GM12872 (cell line): ENCODE measurements around the gene WDR93.

Source experiments
- CTCF ChIP-seq: IDR thresholded peaks from 3 replicates; pipeline ENCODE4 v1.5.1; 2011; ENCODE audit warnings: low read depth, mild to moderate bottlenecking, low read length, moderate library complexity; ENCODE audit not compliant: insufficient read depth

The WDR93 gene

GRCh38 chr15:89749951-89750559 is 59.4 kb downstream of the WDR93 start:
- no peak for TF ChIP-seq CTCF

GRCh38 chr15:89750560-89751542 is 60.2 kb downstream of the WDR93 start, which contains the start of gene MESP1:
Gene MESP1 (minus strand): TSS chr15:89751249. CDS start chr15:89751231, 18 bp downstream.
- TF ChIP-seq CTCF, result peak; percentile 78

- TF ChIP-seq CTCF, result no peak
Observed at GRCh38 chr15:89751748-89752147, 61.1 kb downstream of the WDR93 start.

GRCh38 chr15:89753855-89754254 is 63.2 kb downstream of the WDR93 start:
- no peak for TF ChIP-seq CTCF

GRCh38 chr15:89754361-89755154 is 63.9 kb downstream of the WDR93 start:
- no peak for TF ChIP-seq CTCF

GRCh38 chr15:89755701-89756100 is 65.1 kb downstream of the WDR93 start:
- no peak for TF ChIP-seq CTCF

- TF ChIP-seq CTCF, result no peak
Observed at GRCh38 chr15:89756897-89757296, 66.3 kb downstream of the WDR93 start.
